Measurements from ENCODE around the gene SARM1. TPM values are rescaled to one million over a fixed set of nuclear protein-coding genes. Genes with fewer than 3 reads are reported as not detected.

The SARM1 gene
- polyA plus RNA-seq, 1 of the 3 experiments (the other 2 are of a cell fraction) = 17.4 TPM

DNA sequence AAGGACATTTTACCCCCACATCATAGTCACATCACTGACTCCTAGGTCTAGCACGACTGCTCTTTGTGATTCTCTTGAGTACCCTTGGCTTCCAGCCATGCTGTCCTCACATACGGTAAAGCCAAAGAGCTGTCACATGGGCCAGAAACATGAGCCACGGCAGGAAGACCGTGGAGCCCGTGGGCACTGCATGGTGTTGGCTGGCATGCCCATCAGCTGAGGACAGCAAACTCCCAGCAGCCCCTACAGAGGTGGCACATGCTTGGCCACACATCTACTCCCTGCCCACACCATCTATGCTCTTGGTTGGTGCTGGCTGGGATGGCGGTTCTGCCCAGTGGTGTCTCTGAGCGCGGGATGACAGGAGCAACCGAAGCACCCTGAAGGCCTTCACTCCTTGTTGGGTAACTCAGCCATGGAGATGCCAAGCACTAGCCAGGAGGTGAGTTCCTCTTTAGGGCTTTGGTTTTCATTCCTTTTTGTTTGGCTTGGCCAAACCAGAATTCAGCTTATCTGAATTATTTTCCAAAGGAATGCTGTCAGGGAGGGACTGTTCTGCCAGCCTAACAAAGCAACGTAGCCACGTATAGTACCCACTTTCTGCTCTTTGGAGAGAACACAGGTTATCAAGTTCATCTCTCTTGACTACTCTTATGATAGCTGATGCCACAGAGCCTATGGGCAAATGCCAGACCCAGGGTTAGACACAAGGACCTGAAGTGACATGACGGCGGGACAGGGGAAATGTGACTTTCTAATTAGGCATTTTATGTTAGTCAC is 25.9 kb upstream of the SARM1 start:
- H3K9me2 ChIP-seq = no peaks in the 10 kb centered on the region
- H3K27me3 ChIP-seq (ENCODE audit: insufficient read depth) = no peaks in the 10 kb centered on the region
- no peak overlapping the region for H3K9ac ChIP-seq
- CTCF ChIA-PET = interaction anchor here (0.8 to 2.0 kb wide), 5 partner anchors 8 to 117 kb away, joined by 3 to 8 read pairs (median 3); partner anchors contain the start of genes IFT20, POLDIP2 and TNFAIP1
- H3K4me1 ChIP-seq (ENCODE audit: control insufficient read depth in 1 of 2, insufficient read depth in 2 of 2, low read depth in 1 of 2, low read length in 1 of 2) = peaks cover 9 to 23% of the 10 kb centered on the region in 2 experiments
- no peaks in the 10 kb centered on the region for H4K20me1 ChIP-seq (ENCODE audit: insufficient read depth)
- WGBS (ENCODE audit: low lambda C conversion rate) = 83% methylated on average over 10 of the region's 13 CpGs
- H3K9me3 ChIP-seq = no peaks in the 10 kb centered on the region
- DNase-seq = no peak
- POLR2A ChIA-PET = interaction anchor here (0.6 to 2.3 kb wide), 3 partner anchors 10 to 72 kb away, joined by 3 to 14 read pairs (median 3); partner anchors contain the start of genes IFT20, POLDIP2 and TNFAIP1
- H3K36me3 ChIP-seq (replicated peaks in 1 of 2; ENCODE audit: control insufficient read depth in 1 of 2, insufficient read depth in 2 of 2, low read length in 1 of 2) = peaks cover 62 to 81% of the 10 kb centered on the region in 2 experiments
- peaks cover 14% of the 10 kb centered on the region; the same call in 1 of the 2 replicates for H3K79me2 ChIP-seq (ENCODE audit: insufficient read depth)
- H3K4me2 ChIP-seq = peak overlapping the region; percentile 53; the same call in 1 of the 2 replicates
- peak overlapping the region; percentile 80 to 83 for H3K27ac ChIP-seq (ENCODE audit: low read depth in 2 of 2, low read length in 1 of 2)
- TF ChIP-seq SMC3 (IDR thresholded peaks at IDR 0.05; ENCODE audit: low read depth, low read length) (no peak), POLR2AphosphoS5 (IDR thresholded peaks at IDR 0.05; ENCODE audit: low read depth, low read length) (no peak), TEAD4 (IDR thresholded peaks at IDR 0.05; ENCODE audit: borderline replicate concordance, insufficient read depth) (no peak), SIN3A (IDR thresholded peaks at IDR 0.05; ENCODE audit: borderline replicate concordance, low read depth, low read length) (no peak), TAF1 (IDR thresholded peaks at IDR 0.05; ENCODE audit: borderline replicate concordance, low read depth, low read length) (no peak), RAD21 (IDR thresholded peaks at IDR 0.05; ENCODE audit: low read length) (no peak), NRF1 (IDR thresholded peaks at IDR 0.05; ENCODE audit: low read depth, low read length) (no peak), JUND (IDR thresholded peaks at IDR 0.05) (no peak), FOXJ3 (CRISPR knock-in tag; IDR thresholded peaks at IDR 0.05) (no peak), EP300 (IDR thresholded peaks at IDR 0.05; ENCODE audit: borderline replicate concordance in 1 of 2, low read depth in 1 of 2, low read length in 1 of 2) (no peak), EZH2phosphoT487 (IDR thresholded peaks at IDR 0.05; ENCODE audit: borderline replicate concordance, low read depth) (no peak), GABPA (IDR thresholded peaks at IDR 0.05; ENCODE audit: low read depth) (no peak), YY1 (IDR thresholded peaks at IDR 0.05; ENCODE audit: low read depth) (no peak)
- TF ChIP-seq, protein P1, sequence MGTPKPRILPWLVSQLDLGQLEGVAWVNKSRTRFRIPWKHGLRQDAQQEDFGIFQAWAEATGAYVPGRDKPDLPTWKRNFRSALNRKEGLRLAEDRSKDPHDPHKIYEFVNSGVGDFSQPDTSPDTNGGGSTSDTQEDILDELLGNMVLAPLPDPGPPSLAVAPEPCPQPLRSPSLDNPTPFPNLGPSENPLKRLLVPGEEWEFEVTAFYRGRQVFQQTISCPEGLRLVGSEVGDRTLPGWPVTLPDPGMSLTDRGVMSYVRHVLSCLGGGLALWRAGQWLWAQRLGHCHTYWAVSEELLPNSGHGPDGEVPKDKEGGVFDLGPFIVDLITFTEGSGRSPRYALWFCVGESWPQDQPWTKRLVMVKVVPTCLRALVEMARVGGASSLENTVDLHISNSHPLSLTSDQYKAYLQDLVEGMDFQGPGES (IDR thresholded peaks at IDR 0.05; ENCODE audit: low read depth, low read length) = no peak
- TF ChIP-seq, protein P2, sequence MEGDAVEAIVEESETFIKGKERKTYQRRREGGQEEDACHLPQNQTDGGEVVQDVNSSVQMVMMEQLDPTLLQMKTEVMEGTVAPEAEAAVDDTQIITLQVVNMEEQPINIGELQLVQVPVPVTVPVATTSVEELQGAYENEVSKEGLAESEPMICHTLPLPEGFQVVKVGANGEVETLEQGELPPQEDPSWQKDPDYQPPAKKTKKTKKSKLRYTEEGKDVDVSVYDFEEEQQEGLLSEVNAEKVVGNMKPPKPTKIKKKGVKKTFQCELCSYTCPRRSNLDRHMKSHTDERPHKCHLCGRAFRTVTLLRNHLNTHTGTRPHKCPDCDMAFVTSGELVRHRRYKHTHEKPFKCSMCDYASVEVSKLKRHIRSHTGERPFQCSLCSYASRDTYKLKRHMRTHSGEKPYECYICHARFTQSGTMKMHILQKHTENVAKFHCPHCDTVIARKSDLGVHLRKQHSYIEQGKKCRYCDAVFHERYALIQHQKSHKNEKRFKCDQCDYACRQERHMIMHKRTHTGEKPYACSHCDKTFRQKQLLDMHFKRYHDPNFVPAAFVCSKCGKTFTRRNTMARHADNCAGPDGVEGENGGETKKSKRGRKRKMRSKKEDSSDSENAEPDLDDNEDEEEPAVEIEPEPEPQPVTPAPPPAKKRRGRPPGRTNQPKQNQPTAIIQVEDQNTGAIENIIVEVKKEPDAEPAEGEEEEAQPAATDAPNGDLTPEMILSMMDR (IDR thresholded peaks at IDR 0.05) = no peak
- TF ChIP-seq, protein P3, sequence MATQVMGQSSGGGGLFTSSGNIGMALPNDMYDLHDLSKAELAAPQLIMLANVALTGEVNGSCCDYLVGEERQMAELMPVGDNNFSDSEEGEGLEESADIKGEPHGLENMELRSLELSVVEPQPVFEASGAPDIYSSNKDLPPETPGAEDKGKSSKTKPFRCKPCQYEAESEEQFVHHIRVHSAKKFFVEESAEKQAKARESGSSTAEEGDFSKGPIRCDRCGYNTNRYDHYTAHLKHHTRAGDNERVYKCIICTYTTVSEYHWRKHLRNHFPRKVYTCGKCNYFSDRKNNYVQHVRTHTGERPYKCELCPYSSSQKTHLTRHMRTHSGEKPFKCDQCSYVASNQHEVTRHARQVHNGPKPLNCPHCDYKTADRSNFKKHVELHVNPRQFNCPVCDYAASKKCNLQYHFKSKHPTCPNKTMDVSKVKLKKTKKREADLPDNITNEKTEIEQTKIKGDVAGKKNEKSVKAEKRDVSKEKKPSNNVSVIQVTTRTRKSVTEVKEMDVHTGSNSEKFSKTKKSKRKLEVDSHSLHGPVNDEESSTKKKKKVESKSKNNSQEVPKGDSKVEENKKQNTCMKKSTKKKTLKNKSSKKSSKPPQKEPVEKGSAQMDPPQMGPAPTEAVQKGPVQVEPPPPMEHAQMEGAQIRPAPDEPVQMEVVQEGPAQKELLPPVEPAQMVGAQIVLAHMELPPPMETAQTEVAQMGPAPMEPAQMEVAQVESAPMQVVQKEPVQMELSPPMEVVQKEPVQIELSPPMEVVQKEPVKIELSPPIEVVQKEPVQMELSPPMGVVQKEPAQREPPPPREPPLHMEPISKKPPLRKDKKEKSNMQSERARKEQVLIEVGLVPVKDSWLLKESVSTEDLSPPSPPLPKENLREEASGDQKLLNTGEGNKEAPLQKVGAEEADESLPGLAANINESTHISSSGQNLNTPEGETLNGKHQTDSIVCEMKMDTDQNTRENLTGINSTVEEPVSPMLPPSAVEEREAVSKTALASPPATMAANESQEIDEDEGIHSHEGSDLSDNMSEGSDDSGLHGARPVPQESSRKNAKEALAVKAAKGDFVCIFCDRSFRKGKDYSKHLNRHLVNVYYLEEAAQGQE (IDR thresholded peaks at IDR 0.05; ENCODE audit: low read depth, low read length) = no peak
- no peak overlapping the region for H2AFZ ChIP-seq (ENCODE audit: low read depth)
- no peak overlapping the region for H3K4me3 ChIP-seq (ENCODE audit: low read depth in 2 of 2, low read length in 1 of 2)
- peaks cover 43% of the 10 kb centered on the region for H3F3A ChIP-seq (replicated peaks; ENCODE audit: insufficient read depth)
